ENCODE data around the gene LDHD. TPM values are rescaled to one million over a fixed set of nuclear protein-coding genes. Genes with fewer than 3 reads are reported as not detected.
A peak's percentile ranks its signal among the peaks of the same experiment; 100 is the strongest.
"Not testable (repeated sequence)": the region's sequence is repeated elsewhere in the genome, so short reads cannot be mapped to it uniquely, and the experiment has no call there.

The LDHD gene
- total RNA-seq (2014; rRNA removed; shearing (Covaris generic)) = 0.10 and 2.4 TPM in 2 replicates

DNA sequence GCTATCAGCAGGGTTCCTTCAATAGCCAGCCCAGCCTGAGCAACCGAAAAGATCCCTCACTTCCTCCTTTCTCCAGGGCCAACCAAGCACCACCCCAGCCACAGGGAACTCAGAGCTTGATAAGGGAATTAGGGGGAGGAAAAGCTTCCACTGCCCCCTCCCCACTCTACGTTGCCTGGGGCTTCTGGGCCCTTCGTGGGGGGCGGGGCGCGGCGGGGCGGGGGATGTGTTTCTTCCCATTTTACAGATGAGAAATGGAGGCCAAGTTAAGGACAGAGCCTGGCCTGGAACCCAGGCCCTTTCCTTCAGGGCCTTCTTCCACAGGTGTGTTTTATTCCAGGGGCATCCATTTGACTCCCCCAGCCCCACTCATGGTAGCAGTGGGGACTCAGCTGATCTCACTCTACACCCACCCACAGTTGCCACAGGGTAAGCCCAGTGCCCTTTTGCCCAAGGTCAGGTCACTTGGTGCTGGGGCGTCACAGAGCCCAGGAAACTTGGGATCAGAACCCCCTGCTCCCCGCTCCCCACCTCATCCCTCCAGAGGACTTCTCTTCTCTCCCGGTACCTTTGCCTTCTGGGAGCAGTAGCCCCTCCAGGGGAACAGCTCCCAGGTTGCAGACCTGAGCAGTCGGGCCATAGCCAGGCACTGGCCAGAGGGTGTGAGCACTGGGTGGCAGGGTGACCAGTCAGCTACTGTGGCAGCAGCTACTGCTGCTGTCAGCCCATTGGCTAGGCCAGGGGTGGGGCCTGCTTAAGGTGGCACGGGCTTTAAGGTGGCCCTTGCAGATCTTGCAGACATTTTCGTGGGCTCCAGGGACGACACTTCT is at the start of gene LDHD:
Gene LDHD (minus strand): TSS at position 700 of the 830 bp plus-strand sequence. CDS start 60 bp downstream, at position 640.
- DNase-seq (ENCODE audit: low spot score) = no peak

DNA sequence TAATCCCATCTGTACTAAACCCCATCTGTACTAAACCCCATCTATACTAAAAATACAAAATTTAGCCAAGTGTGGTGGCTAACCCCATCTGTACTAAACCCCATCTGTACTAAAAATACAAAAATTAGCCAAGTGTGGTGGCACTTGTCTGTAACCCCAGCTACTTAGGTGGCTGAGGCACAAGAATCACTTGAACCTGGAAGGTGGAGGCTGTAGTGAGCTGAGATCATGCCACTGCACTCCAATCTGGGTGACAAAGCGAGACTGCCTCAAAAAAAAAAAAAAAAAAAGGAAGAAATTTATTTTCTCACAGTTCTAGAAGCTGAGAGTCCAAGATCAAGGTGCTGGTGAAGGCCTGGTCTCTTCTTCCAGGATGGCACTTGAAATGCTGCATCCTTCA is 43.8 kb upstream of the LDHD start:
- DNase-seq (ENCODE audit: low spot score) = no peak

DNA sequence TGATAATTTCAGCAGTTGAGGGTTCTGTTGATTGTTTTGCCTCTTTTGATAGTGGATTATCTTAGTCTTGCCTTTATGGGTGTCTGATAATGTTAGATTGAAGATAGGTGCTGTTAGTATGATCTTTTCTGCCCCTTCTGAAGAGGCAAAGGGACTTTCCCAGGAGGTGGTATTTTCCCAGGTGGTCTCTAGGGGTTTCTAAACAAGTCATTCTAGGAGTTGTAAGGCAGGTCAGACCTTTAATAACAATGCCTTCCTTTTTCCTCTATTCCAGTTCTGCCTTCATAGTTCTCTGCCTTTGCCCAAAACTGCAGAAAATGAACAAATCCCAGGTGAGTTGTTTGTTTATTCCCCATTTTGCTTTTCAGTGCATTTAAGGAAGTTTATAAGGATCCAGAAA is 36.1 kb upstream of the LDHD start:
- no peak for DNase-seq (ENCODE audit: low spot score)

DNA sequence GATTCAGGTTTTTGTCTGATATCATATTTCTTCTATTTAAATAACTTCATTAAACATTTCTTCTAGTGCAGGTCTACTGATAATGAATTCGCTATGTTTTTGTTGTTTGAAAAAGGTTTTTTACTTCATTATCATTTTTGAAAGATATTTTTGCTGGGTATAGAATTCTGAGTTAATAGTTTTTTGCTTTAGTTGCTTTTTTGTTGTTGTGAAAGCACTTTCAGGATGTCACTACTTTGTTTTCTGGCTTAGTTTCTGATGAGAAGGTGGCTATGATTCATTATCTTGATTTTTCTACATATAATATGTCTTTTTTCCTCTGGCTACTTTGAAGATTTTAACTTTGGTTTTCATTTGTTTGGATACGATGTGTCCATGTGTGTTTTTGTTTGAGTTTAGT is 35.2 kb upstream of the LDHD start:
- no peak for DNase-seq (ENCODE audit: low spot score)

DNA sequence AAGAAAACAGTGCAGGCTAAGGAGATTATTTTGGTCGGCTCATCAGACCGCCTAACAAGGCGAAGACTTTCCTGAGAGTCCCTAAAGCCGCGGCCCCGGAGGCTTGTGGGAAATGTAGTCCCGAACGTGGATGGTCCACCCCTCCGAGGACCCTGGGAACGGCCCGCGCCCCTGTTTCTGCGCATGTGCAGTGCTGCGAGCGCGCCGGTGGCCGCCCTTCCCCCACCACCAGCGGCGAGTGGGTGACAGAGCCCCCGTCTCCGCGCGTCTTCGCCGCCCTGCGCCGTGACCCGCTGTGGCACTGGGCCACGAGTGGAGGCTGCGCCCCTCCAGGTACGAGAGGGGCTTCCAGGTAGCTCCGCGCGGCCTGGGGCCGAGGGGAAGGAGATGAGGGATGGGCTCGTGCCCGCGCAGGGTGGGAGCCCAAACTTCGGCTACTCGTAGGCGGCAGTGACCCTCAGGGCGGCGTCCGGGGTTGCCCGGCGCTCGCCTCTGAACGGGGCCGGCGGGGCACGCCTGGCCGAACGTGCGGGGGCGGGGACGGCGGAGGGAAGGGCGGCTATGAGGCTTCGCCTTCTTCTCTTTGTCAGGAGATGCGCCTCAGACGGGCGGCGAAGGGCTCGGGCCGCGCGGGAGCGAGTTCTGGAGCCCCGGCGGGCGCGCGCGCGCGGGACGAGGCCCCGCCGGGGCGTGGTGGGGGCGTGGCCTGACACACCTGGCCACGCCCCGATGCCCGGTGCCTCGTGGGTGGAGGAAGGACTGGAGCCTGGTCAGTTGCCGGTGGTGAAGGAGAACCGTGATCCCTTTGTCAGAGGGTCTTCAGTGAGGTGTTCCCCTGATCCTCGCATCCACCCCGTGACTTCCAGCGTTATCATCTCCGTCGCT is 32.0 kb upstream of the LDHD start, which contains the start of gene ZFP1:
Gene ZFP1 (plus strand): TSS at position 214 of the 885 bp plus-strand sequence. CDS start 4,428 bp downstream, outside the sequence.
- peak; percentile 86 for DNase-seq (ENCODE audit: low spot score)

DNA sequence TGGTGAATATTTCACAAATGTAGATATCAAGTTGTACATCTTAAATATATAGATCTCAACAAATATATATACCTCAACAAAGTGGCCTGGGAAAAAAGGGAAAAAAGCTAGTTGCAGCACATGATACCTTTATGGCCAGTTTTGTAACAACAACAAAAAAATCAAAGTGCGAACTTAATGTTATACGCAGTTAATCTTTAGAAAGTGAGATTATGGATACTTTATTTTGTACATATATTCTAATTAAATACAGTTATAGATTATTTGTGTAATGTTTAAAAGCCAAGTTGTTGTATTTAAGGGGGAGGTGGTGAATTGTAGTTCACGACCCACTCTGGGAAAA is 31.4 kb upstream of the LDHD start:
- DNase-seq (ENCODE audit: low spot score) = no peak

DNA sequence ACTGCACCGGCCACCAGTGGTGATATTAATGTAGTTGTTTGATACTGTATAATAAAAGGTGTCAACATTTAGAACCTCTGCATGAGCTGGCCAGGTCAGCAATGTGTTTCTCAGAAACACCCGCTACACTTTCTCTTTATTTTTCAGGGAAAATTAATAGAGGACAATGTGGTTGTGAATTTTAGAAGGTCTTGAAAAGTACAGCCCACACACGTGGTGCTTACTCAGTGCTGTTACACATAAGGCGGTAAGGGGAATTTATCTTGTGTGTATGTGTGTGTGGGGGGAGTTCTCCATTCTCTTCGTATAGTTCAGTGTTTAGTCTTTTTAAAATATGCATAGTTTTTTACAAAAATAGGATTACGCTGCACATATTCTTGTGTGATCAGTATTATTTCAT is 27.4 kb upstream of the LDHD start:
- DNase-seq (ENCODE audit: low spot score) = no peak

DNA sequence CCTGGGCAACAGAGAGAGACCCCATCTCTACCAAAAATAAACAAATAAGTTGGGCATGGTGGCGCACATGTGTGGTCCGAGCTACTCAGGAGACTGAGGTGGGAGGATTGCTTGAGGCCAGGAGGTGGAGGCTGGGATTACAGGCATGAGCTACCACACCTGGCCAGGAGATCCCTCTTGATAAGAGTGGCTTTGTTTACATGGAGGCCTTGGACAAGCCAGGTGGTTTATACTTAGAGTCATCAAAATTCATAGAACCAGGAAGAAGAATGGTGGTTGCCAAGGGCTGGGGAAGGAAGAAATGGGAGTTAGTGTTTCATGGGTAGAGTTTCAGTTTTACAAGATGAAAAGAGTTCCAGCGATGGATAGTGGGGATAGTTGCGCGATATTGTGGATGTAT is 22.9 kb upstream of the LDHD start:
- no peak for DNase-seq (ENCODE audit: low spot score)

- no peak for DNase-seq (ENCODE audit: low spot score)
These were observed 22.1 kb upstream of the LDHD start for GRCh38 chr16:75138636-75139035.

DNA sequence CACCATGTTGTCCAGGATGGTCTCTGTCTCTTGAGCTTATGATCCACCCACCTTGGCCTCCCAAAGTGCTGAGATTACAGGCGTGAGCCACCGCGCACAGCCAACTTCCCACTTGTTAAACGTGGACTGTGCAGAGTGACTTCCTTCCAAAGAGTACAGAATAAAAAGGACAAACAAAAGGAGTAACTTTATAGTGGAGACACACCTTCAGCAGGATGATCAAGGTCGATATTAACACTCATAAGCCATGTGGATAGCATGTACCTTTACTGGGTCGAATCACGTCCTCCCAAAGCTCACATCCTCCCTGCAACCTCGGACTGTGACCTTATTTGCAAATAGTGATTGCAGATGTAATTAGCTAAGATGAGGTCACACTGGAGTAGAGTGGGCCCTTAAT is 21.7 kb upstream of the LDHD start:
- no peak for DNase-seq (ENCODE audit: low spot score)

- DNase-seq (ENCODE audit: low spot score) = no peak
These were observed 14.5 kb upstream of the LDHD start for GRCh38 chr16:75131081-75131480.

- no peak for DNase-seq (ENCODE audit: low spot score)
These were observed 13.7 kb upstream of the LDHD start for GRCh38 chr16:75130150-75130771.

GRCh38 chr16:75129421-75130149 is 13.0 kb upstream of the LDHD start:
- not testable (repeated sequence) for DNase-seq (ENCODE audit: low spot score)

GRCh38 chr16:75127713-75128415 is 11.3 kb upstream of the LDHD start:
- no peak for DNase-seq (ENCODE audit: low spot score)

GRCh38 chr16:75122609-75123008 is 6.0 kb upstream of the LDHD start:
- DNase-seq (ENCODE audit: low spot score) = no peak

DNA sequence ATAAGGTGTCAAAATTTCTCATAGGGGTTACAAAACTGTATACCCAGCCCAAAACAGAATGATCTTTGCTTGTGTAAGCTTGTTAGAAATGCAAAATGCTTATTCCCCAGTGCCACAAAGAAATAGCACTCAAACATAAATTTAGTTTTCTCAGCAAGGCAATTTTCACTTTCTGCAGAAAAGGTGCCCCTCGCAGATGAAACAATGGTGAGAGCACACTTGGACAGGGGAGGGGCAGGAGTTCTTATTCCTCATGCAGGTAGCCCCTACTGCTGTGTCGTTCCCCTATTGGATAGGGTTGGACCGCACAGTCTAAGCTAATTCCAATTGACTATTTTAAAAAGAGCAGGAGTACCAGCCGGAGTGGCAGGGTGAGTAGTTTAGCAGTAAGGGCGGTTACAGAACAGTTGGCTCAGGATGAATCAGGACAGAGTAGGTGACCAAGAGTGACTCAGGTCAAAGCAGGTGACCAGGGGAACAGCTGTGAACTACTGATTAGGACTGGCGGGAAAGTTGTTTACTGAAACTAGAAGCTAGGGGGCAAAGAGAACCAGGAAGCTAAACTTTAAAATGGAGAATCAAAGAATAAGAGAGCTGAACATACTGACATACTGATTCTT is 5.5 kb upstream of the LDHD start:
- no peak for DNase-seq (ENCODE audit: low spot score)

DNA sequence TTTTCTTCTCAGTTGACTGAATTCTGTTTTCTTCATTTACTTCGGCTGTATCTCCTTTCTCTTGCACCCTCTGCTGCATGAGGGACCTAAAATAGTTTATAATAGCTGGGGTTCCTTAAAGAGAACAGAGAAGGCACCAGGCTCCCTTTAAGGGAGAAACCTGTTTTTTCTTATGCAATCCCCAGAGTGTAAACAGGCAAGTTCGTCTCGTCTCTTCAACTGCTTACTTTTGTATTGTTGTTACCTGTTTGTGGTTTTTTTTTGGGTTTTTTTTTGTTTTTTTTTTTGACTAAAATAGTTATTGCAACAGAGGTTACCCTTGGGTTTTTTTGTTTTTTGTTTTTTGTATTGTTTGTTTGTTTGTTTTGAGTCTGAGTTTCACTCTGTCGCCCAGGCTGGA is 3.7 kb upstream of the LDHD start:
- no peak for DNase-seq (ENCODE audit: low spot score)

- DNase-seq (ENCODE audit: low spot score) = no peak
These were observed 2.5 kb upstream of the LDHD start for GRCh38 chr16:75118943-75119539.

GRCh38 chr16:75116911-75117245 is 298 bp upstream of the LDHD start:
- DNase-seq (ENCODE audit: low spot score) = no peak

Data from H4 (cell line).